Measurements from ENCODE around the gene CMC2. TPM values are rescaled to one million over a fixed set of nuclear protein-coding genes. Genes with fewer than 3 reads are reported as not detected.

The CMC2 gene
- total and polyA plus RNA-seq, 2 of the 13 experiments (the other 11 are each of a cell fraction or from before 2014, with no cell fraction given): 116 to 129 TPM

DNA sequence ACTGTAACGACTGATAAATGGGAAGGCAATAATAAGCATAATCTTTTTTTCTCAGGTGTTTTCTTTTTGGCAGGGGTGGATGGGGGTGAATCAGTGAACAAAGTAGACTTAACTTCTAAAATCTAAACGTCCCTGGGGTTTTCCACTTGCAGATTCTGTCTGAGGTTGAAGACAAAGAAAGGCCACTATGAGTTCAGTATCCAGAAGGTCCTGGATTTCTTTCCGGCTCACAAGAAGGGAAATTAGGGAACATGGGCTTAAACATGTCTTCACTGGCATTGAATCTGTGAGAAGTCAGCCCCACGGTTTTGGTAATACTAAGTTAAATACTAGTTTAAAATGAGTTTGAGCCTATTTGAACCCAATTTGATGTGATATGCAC is 67.8 kb downstream of the CMC2 start:
- H3K27me3 ChIP-seq (ENCODE audit: control insufficient read depth in 1 of 2, insufficient read depth in 2 of 2, low read length in 2 of 2): peaks cover 1 to 12% of the 10 kb centered on the region in 2 experiments; a peak in 1 of 5 replicates
- intact Hi-C loops (cut with micrococcal nuclease; ENCODE audit: unreplicated experiment): no loop called here
- no peak for ATAC-seq
- DNase-seq (ENCODE audit: low spot score): no peak
- no peaks in the 10 kb centered on the region for H4K20me1 ChIP-seq (ENCODE audit: insufficient read depth, low read length)
- no peak overlapping the region for H3K27ac ChIP-seq (ENCODE audit: extremely low read length, insufficient read depth, low read length)
- H3K4me2 ChIP-seq (ENCODE audit: low read depth, low read length): no peak overlapping the region
- ChIA-PET CTCF (ENCODE audit: low intra/inter-chr PET ratio, low total read pairs) (no interaction called here), POLR2A (no interaction called here)
- no peak overlapping the region for H2AFZ ChIP-seq (ENCODE audit: low read length)
- H3K79me2 ChIP-seq (ENCODE audit: insufficient read depth, low read length): no peaks in the 10 kb centered on the region
- H3K4me3 ChIP-seq (replicated peaks in 1 of 3; ENCODE audit: insufficient read depth in 1 of 3, low read depth in 2 of 3, low read length in 3 of 3): no peak overlapping the region
- 46% methylated on average over 4 of the region's 4 CpGs for WGBS (ENCODE audit: low lambda C conversion rate)
- H3K4me1 ChIP-seq (ENCODE audit: insufficient read depth, low read length): peaks cover 8% of the 10 kb centered on the region
- in situ Hi-C loops (cut with HindIII; ENCODE audit: extremely low pct_ligation_motif_present, low pct_unique_long_range_greater_than_20kb): no loop called here
- no peaks in the 10 kb centered on the region for H3K36me3 ChIP-seq (replicated peaks in 1 of 2; ENCODE audit: control insufficient read depth in 1 of 2, insufficient read depth in 2 of 2, low read length in 2 of 2)
- no TSS peak for BruUV-seq (replicated peaks)
- no peaks in the 10 kb centered on the region for H3K9me3 ChIP-seq (ENCODE audit: low read length)
- no peak for FAIRE-seq
- no peak overlapping the region for H3K9ac ChIP-seq (ENCODE audit: insufficient read depth, low read depth, low read length)
- TF ChIP-seq MIER3 (CRISPR knock-in tag; IDR thresholded peaks at IDR 0.05; ENCODE audit: borderline replicate concordance) (no peak), MIXL1 (CRISPR knock-in tag; IDR thresholded peaks at IDR 0.05) (no peak), ZNF567 (CRISPR knock-in tag; IDR thresholded peaks at IDR 0.05; ENCODE audit: borderline replicate concordance) (no peak), ZNF260 (CRISPR knock-in tag; IDR thresholded peaks at IDR 0.05; ENCODE audit: borderline replicate concordance, low read depth) (no peak), ZNF207 (IDR thresholded peaks at IDR 0.05; ENCODE audit: borderline replicate concordance) (no peak), FOXK1 (CRISPR knock-in tag; IDR thresholded peaks at IDR 0.05; ENCODE audit: borderline replicate concordance, low read depth) (no peak), SRSF4 (IDR thresholded peaks at IDR 0.05; ENCODE audit: low read depth, low read length, poor library complexity, severe bottlenecking) (no peak), U2AF2 (IDR thresholded peaks at IDR 0.05; ENCODE audit: low read depth, low read length) (no peak), ZNF12 (CRISPR knock-in tag; IDR thresholded peaks at IDR 0.05) (no peak), ZNF629 (CRISPR knock-in tag; conservative IDR thresholded peaks at IDR 0.05) (no peak), HES4 (CRISPR knock-in tag; IDR thresholded peaks at IDR 0.05; ENCODE audit: borderline replicate concordance) (no peak), ZNF468 (CRISPR knock-in tag; IDR thresholded peaks at IDR 0.05) (no peak)
- TF ChIP-seq, protein P1, sequence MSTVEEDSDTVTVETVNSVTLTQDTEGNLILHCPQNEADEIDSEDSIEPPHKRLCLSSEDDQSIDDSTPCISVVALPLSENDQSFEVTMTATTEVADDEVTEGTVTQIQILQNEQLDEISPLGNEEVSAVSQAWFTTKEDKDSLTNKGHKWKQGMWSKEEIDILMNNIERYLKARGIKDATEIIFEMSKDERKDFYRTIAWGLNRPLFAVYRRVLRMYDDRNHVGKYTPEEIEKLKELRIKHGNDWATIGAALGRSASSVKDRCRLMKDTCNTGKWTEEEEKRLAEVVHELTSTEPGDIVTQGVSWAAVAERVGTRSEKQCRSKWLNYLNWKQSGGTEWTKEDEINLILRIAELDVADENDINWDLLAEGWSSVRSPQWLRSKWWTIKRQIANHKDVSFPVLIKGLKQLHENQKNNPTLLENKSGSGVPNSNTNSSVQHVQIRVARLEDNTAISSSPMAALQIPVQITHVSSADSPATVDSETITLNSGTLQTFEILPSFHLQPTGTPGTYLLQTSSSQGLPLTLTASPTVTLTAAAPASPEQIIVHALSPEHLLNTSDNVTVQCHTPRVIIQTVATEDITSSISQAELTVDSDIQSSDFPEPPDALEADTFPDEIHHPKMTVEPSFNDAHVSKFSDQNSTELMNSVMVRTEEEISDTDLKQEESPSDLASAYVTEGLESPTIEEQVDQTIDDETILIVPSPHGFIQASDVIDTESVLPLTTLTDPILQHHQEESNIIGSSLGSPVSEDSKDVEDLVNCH (CRISPR knock-in tag; IDR thresholded peaks at IDR 0.05): no peak
- TF ChIP-seq, protein P2, sequence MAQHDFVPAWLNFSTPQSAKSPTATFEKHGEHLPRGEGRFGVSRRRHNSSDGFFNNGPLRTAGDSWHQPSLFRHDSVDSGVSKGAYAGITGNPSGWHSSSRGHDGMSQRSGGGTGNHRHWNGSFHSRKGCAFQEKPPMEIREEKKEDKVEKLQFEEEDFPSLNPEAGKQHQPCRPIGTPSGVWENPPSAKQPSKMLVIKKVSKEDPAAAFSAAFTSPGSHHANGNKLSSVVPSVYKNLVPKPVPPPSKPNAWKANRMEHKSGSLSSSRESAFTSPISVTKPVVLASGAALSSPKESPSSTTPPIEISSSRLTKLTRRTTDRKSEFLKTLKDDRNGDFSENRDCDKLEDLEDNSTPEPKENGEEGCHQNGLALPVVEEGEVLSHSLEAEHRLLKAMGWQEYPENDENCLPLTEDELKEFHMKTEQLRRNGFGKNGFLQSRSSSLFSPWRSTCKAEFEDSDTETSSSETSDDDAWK (CRISPR knock-in tag; IDR thresholded peaks at IDR 0.05): no peak
- TF ChIP-seq, protein P3, sequence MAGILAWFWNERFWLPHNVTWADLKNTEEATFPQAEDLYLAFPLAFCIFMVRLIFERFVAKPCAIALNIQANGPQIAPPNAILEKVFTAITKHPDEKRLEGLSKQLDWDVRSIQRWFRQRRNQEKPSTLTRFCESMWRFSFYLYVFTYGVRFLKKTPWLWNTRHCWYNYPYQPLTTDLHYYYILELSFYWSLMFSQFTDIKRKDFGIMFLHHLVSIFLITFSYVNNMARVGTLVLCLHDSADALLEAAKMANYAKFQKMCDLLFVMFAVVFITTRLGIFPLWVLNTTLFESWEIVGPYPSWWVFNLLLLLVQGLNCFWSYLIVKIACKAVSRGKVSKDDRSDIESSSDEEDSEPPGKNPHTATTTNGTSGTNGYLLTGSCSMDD (CRISPR knock-in tag; IDR thresholded peaks at IDR 0.05): no peak
- TF ChIP-seq, protein P4, sequence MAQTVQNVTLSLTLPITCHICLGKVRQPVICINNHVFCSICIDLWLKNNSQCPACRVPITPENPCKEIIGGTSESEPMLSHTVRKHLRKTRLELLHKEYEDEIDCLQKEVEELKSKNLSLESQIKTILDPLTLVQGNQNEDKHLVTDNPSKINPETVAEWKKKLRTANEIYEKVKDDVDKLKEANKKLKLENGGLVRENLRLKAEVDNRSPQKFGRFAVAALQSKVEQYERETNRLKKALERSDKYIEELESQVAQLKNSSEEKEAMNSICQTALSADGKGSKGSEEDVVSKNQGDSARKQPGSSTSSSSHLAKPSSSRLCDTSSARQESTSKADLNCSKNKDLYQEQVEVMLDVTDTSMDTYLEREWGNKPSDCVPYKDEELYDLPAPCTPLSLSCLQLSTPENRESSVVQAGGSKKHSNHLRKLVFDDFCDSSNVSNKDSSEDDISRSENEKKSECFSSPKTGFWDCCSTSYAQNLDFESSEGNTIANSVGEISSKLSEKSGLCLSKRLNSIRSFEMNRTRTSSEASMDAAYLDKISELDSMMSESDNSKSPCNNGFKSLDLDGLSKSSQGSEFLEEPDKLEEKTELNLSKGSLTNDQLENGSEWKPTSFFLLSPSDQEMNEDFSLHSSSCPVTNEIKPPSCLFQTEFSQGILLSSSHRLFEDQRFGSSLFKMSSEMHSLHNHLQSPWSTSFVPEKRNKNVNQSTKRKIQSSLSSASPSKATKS (CRISPR knock-in tag; IDR thresholded peaks at IDR 0.05): no peak
